GM12878 (cell line): ENCODE measurements around the gene HMGB2. TPM values are rescaled to one million over a fixed set of nuclear protein-coding genes. Genes with fewer than 3 reads are reported as not detected.

ENCODE experiments used
- CHD1 ChIP-seq: IDR thresholded peaks from 2 replicates; pipeline ENCODE4 v1.6.1; 2012; ENCODE audit warnings: low read depth, low read length, improper control_type of control experiment
- CHD4 ChIP-seq: fragments of 200-600 bp; sonication (generic); IDR thresholded peaks from 2 replicates; pipeline ENCODE4 v1.6.1; 2016; ENCODE audit warnings: mild to moderate bottlenecking
- KLF5 ChIP-seq: fragments of 450-650 bp; IDR thresholded peaks from 2 replicates; pipeline ENCODE4 v1.6.1; 2014; ENCODE audit warnings: mild to moderate bottlenecking; ENCODE audit not compliant: partially characterized antibody
- MAX ChIP-seq: IDR thresholded peaks from 2 replicates; pipeline ENCODE4 v1.6.1; 2012; ENCODE audit warnings: low read depth, low read length, improper control_type of control experiment
- NRF1 ChIP-seq: conservative IDR thresholded peaks from 2 replicates; pipeline ENCODE4 v1.6.1; 2011; ENCODE audit warnings: mild to moderate bottlenecking, low read depth, low read length, improper control_type of control experiment
- RFX5 ChIP-seq: IDR thresholded peaks from 2 replicates; pipeline ENCODE4 v1.6.1; 2011; ENCODE audit warnings: low read depth, low read length, improper control_type of control experiment
- SIN3A ChIP-seq: IDR thresholded peaks from 2 replicates; pipeline ENCODE4 v1.6.1; 2012; ENCODE audit warnings: low read depth, low read length, improper control_type of control experiment
- SP1 ChIP-seq: IDR thresholded peaks from one replicate; pipeline ENCODE4 v1.6.1; 2011; ENCODE audit warnings: low read depth, low read length
- WRNIP1 ChIP-seq: IDR thresholded peaks from 2 replicates; pipeline ENCODE4 v1.6.1; 2011; ENCODE audit warnings: low read depth, low read length, improper control_type of control experiment, borderline replicate concordance
- ZNF24 ChIP-seq: fragments of 450-650 bp; IDR thresholded peaks from 2 replicates; pipeline ENCODE4 v1.6.1; 2017; ENCODE audit warnings: antibody characterized with exemption, mild to moderate bottlenecking
- ZZZ3 ChIP-seq: IDR thresholded peaks from 2 replicates; pipeline ENCODE4 v1.6.1; 2011; ENCODE audit warnings: low read depth; ENCODE audit not compliant: control insufficient read depth, insufficient read length
- polyA plus RNA-seq, 11 experiments: library from polyadenylated mRNA; depleted of rRNA in 4 of 11; unstranded in 6 of 11; stranded (reverse) in 5 of 11; fragments of >200 nt; fragmentation: Nextera tagmentation in 4 of 11; fragmentation: Illumina TruSeq in 1 of 11; extraction: Ambion mirVana in 4 of 11; extraction: Trizol in 1 of 11; gene quantifications; 1 replicate in 1 of 11; 2 replicates in 10 of 11; pipeline versions ENCODE4 v1.2.1 to v1.2.3, GENCODE V29; 2011 to 2016; ENCODE audit warnings: inconsistent platforms in 2 of 11, missing spikeins in 2 of 11, low read depth in 1 of 11
- total RNA-seq, 4 experiments: library from RNA; depleted of rRNA in 3 of 4; stranded (reverse); fragments of >200 nt in 3 of 4; fragmentation: Illumina TruSeq in 1 of 4; extraction: Trizol in 1 of 4; gene quantifications; 2 replicates each; pipeline versions ENCODE4 v1.2.1 to v1.2.3, GENCODE V29; 2013 to 2021
- TF ChIP-seq, protein P1 (sequence below): IDR thresholded peaks from 2 replicates; pipeline ENCODE4 v1.6.1; 2011; ENCODE audit warnings: borderline replicate concordance, low read depth, mild to moderate bottlenecking, moderate library complexity, mixed read lengths, low read length; ENCODE audit not compliant: insufficient read depth; ENCODE audit errors: extremely low read length
- TF ChIP-seq, protein P2 (sequence below): fragments of 450-650 bp; IDR thresholded peaks from 2 replicates; pipeline ENCODE4 v1.6.1; 2017; ENCODE audit warnings: low read depth, mild to moderate bottlenecking, moderate library complexity

Gene HMGB2
- total and polyA plus RNA-seq, 10 of the 15 experiments (the other 5 are each of a cell fraction or from before 2014, with no cell fraction given), result 260 to 961 (median 668) TPM

GRCh38 chr4:173334085-173334890 is at the start of gene HMGB2 (continued):
- peak; percentile 75; the same call in 1 of the 2 replicates for TF ChIP-seq RFX5
- 0 out of 2 replicates have a peak, but pooled peaks have one; percentile 27 for TF ChIP-seq WRNIP1
- TF ChIP-seq, protein P1, sequence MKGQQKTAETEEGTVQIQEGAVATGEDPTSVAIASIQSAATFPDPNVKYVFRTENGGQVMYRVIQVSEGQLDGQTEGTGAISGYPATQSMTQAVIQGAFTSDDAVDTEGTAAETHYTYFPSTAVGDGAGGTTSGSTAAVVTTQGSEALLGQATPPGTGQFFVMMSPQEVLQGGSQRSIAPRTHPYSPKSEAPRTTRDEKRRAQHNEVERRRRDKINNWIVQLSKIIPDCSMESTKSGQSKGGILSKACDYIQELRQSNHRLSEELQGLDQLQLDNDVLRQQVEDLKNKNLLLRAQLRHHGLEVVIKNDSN, result peak; percentile 39
- TF ChIP-seq CHD4, result no peak
- TF ChIP-seq CHD1, result peak; percentile 68; the same call in 1 of the 2 replicates
- TF ChIP-seq SP1, result peak; percentile 95
- TF ChIP-seq, protein P2, sequence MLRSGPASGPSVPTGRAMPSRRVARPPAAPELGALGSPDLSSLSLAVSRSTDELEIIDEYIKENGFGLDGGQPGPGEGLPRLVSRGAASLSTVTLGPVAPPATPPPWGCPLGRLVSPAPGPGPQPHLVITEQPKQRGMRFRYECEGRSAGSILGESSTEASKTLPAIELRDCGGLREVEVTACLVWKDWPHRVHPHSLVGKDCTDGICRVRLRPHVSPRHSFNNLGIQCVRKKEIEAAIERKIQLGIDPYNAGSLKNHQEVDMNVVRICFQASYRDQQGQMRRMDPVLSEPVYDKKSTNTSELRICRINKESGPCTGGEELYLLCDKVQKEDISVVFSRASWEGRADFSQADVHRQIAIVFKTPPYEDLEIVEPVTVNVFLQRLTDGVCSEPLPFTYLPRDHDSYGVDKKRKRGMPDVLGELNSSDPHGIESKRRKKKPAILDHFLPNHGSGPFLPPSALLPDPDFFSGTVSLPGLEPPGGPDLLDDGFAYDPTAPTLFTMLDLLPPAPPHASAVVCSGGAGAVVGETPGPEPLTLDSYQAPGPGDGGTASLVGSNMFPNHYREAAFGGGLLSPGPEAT, result no peak
- peak; percentile 42 for TF ChIP-seq KLF5
- no peak for TF ChIP-seq ZNF24
- TF ChIP-seq ZZZ3, result no peak
- TF ChIP-seq NRF1, result no peak
- TF ChIP-seq SIN3A, result peak; percentile 100
- peak; percentile 73 for TF ChIP-seq MAX
